ENCODE data around the gene MRPL42.

DNA sequence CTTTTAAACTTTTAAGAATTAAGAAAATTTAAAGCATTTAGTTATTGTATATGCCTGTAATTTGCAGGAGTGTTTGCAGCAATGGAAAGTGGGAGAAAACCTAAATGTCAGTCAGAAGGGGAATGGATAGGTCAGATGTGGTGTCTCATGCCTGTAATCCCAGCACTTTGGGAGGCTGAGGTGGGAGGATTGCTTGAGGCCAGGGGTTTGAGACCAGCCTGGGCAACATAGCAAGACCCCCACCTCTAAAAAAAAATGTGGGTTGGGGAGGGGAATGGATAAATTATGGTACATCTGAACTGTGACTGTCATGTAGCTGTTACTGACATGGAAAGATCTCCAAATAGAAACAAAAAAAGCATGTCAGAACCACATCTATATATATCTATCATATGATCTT is 2.1 kb downstream of the MRPL42 start:
- TF ChIP-seq, protein P1, sequence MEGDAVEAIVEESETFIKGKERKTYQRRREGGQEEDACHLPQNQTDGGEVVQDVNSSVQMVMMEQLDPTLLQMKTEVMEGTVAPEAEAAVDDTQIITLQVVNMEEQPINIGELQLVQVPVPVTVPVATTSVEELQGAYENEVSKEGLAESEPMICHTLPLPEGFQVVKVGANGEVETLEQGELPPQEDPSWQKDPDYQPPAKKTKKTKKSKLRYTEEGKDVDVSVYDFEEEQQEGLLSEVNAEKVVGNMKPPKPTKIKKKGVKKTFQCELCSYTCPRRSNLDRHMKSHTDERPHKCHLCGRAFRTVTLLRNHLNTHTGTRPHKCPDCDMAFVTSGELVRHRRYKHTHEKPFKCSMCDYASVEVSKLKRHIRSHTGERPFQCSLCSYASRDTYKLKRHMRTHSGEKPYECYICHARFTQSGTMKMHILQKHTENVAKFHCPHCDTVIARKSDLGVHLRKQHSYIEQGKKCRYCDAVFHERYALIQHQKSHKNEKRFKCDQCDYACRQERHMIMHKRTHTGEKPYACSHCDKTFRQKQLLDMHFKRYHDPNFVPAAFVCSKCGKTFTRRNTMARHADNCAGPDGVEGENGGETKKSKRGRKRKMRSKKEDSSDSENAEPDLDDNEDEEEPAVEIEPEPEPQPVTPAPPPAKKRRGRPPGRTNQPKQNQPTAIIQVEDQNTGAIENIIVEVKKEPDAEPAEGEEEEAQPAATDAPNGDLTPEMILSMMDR (conservative IDR thresholded peaks at IDR 0.05; ENCODE audit: low read depth in 2 of 2): no peak
- TF ChIP-seq, protein P2, sequence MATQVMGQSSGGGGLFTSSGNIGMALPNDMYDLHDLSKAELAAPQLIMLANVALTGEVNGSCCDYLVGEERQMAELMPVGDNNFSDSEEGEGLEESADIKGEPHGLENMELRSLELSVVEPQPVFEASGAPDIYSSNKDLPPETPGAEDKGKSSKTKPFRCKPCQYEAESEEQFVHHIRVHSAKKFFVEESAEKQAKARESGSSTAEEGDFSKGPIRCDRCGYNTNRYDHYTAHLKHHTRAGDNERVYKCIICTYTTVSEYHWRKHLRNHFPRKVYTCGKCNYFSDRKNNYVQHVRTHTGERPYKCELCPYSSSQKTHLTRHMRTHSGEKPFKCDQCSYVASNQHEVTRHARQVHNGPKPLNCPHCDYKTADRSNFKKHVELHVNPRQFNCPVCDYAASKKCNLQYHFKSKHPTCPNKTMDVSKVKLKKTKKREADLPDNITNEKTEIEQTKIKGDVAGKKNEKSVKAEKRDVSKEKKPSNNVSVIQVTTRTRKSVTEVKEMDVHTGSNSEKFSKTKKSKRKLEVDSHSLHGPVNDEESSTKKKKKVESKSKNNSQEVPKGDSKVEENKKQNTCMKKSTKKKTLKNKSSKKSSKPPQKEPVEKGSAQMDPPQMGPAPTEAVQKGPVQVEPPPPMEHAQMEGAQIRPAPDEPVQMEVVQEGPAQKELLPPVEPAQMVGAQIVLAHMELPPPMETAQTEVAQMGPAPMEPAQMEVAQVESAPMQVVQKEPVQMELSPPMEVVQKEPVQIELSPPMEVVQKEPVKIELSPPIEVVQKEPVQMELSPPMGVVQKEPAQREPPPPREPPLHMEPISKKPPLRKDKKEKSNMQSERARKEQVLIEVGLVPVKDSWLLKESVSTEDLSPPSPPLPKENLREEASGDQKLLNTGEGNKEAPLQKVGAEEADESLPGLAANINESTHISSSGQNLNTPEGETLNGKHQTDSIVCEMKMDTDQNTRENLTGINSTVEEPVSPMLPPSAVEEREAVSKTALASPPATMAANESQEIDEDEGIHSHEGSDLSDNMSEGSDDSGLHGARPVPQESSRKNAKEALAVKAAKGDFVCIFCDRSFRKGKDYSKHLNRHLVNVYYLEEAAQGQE (IDR thresholded peaks at IDR 0.05; ENCODE audit: unreplicated experiment): no peak
- TF ChIP-seq POLR2AphosphoS5 (IDR thresholded peaks at IDR 0.05; ENCODE audit: low read depth): no peak
- no peak for TF ChIP-seq STAT1 (IDR thresholded peaks at IDR 0.05; ENCODE audit: unreplicated experiment)
- no peak for TF ChIP-seq EZH2 (IDR thresholded peaks at IDR 0.05; ENCODE audit: low read depth, unreplicated experiment)
- TF ChIP-seq CREB1 (CRISPR knock-in tag; IDR thresholded peaks at IDR 0.05; ENCODE audit: low read depth): no peak
- no peak for TF ChIP-seq ZNF114 (CRISPR knock-in tag; IDR thresholded peaks at IDR 0.05)

Measured in GM23338 (cell line).